ENCODE data around the gene WNT5A.

Gene WNT5A

GRCh38 chr3:55455915-55456314, 31.2 kb downstream of the WNT5A start:
- Mint-ChIP-seq H3K9me3 (no peaks in the 10 kb centered on the region), H3K4me1 (ENCODE audit: low read depth) (no peaks in the 10 kb centered on the region), H3K36me3 (ENCODE audit: low read depth) (no peaks in the 10 kb centered on the region), H3K27ac (no peak overlapping the region), H3K27me3 (peaks cover 3% of the 10 kb centered on the region), H3K4me3 (no peak overlapping the region)

GRCh38 chr3:55454611-55455010, 32.5 kb downstream of the WNT5A start:
- Mint-ChIP-seq H3K4me1 (ENCODE audit: low read depth) (no peaks in the 10 kb centered on the region), H3K9me3 (no peaks in the 10 kb centered on the region), H3K27ac (no peak overlapping the region), H3K4me3 (no peak overlapping the region), H3K36me3 (ENCODE audit: low read depth) (no peaks in the 10 kb centered on the region), H3K27me3 (peaks cover 4% of the 10 kb centered on the region)

GRCh38 chr3:55453886-55454496, 33.1 kb downstream of the WNT5A start:
- Mint-ChIP-seq H3K4me3 (no peak overlapping the region), H3K27me3 (peaks cover 7% of the 10 kb centered on the region), H3K9me3 (no peaks in the 10 kb centered on the region), H3K27ac (no peak overlapping the region), H3K36me3 (ENCODE audit: low read depth) (no peaks in the 10 kb centered on the region), H3K4me1 (ENCODE audit: low read depth) (no peaks in the 10 kb centered on the region)

- H3K36me3 Mint-ChIP-seq (ENCODE audit: low read depth): no peaks in the 10 kb centered on the region
- H3K4me3 Mint-ChIP-seq: no peak overlapping the region
- H3K27me3 Mint-ChIP-seq: peaks cover 7% of the 10 kb centered on the region
- no peaks in the 10 kb centered on the region for H3K4me1 Mint-ChIP-seq (ENCODE audit: low read depth)
- H3K9me3 Mint-ChIP-seq: no peaks in the 10 kb centered on the region
- no peak overlapping the region for H3K27ac Mint-ChIP-seq
Observed at GRCh38 chr3:55452886-55453285, 34.2 kb downstream of the WNT5A start.

- Mint-ChIP-seq H3K27ac (no peak overlapping the region), H3K27me3 (peaks cover 7% of the 10 kb centered on the region), H3K36me3 (ENCODE audit: low read depth) (no peaks in the 10 kb centered on the region), H3K9me3 (no peaks in the 10 kb centered on the region), H3K4me3 (no peak overlapping the region), H3K4me1 (ENCODE audit: low read depth) (no peaks in the 10 kb centered on the region)
Observed at GRCh38 chr3:55449527-55449926, 37.6 kb downstream of the WNT5A start.

- Mint-ChIP-seq H3K36me3 (ENCODE audit: low read depth) (no peaks in the 10 kb centered on the region), H3K27ac (no peak overlapping the region), H3K4me1 (ENCODE audit: low read depth) (no peaks in the 10 kb centered on the region), H3K27me3 (peaks cover 7% of the 10 kb centered on the region), H3K4me3 (no peak overlapping the region), H3K9me3 (no peaks in the 10 kb centered on the region)
Observed at GRCh38 chr3:55446850-55447249, 40.3 kb downstream of the WNT5A start.

- Mint-ChIP-seq H3K36me3 (ENCODE audit: low read depth) (no peaks in the 10 kb centered on the region), H3K9me3 (no peaks in the 10 kb centered on the region), H3K27me3 (peaks cover 3% of the 10 kb centered on the region), H3K4me3 (no peak overlapping the region), H3K27ac (no peak overlapping the region), H3K4me1 (ENCODE audit: low read depth) (no peaks in the 10 kb centered on the region)
Observed at GRCh38 chr3:55445551-55445950, 41.6 kb downstream of the WNT5A start.

GRCh38 chr3:55443346-55443745, 43.8 kb downstream of the WNT5A start:
- H3K9me3 Mint-ChIP-seq: no peaks in the 10 kb centered on the region
- no peak overlapping the region for H3K27ac Mint-ChIP-seq
- no peaks in the 10 kb centered on the region for H3K4me1 Mint-ChIP-seq (ENCODE audit: low read depth)
- H3K4me3 Mint-ChIP-seq: no peak overlapping the region
- H3K27me3 Mint-ChIP-seq: no peaks in the 10 kb centered on the region
- no peaks in the 10 kb centered on the region for H3K36me3 Mint-ChIP-seq (ENCODE audit: low read depth)

- no peaks in the 10 kb centered on the region for H3K4me1 Mint-ChIP-seq (ENCODE audit: low read depth)
- H3K4me3 Mint-ChIP-seq: no peak overlapping the region
- no peak overlapping the region for H3K27ac Mint-ChIP-seq
- H3K27me3 Mint-ChIP-seq: no peaks in the 10 kb centered on the region
- no peaks in the 10 kb centered on the region for H3K36me3 Mint-ChIP-seq (ENCODE audit: low read depth)
- no peaks in the 10 kb centered on the region for H3K9me3 Mint-ChIP-seq
Observed at GRCh38 chr3:55442861-55443260, 44.2 kb downstream of the WNT5A start.

GRCh38 chr3:55441499-55441898, 45.6 kb downstream of the WNT5A start:
- no peaks in the 10 kb centered on the region for H3K36me3 Mint-ChIP-seq (ENCODE audit: low read depth)
- H3K27ac Mint-ChIP-seq: no peak overlapping the region
- H3K27me3 Mint-ChIP-seq: no peaks in the 10 kb centered on the region
- H3K4me3 Mint-ChIP-seq: no peak overlapping the region
- H3K9me3 Mint-ChIP-seq: no peaks in the 10 kb centered on the region
- no peaks in the 10 kb centered on the region for H3K4me1 Mint-ChIP-seq (ENCODE audit: low read depth)

- H3K4me1 Mint-ChIP-seq (ENCODE audit: low read depth): no peaks in the 10 kb centered on the region
- H3K36me3 Mint-ChIP-seq (ENCODE audit: low read depth): no peaks in the 10 kb centered on the region
- no peaks in the 10 kb centered on the region for H3K9me3 Mint-ChIP-seq
- no peak overlapping the region for H3K4me3 Mint-ChIP-seq
- no peaks in the 10 kb centered on the region for H3K27me3 Mint-ChIP-seq
- H3K27ac Mint-ChIP-seq: no peak overlapping the region
Observed at GRCh38 chr3:55440104-55440708, 46.9 kb downstream of the WNT5A start.

GRCh38 chr3:55439657-55440056, 47.4 kb downstream of the WNT5A start:
- H3K27me3 Mint-ChIP-seq: no peaks in the 10 kb centered on the region
- no peaks in the 10 kb centered on the region for H3K9me3 Mint-ChIP-seq
- no peaks in the 10 kb centered on the region for H3K4me1 Mint-ChIP-seq (ENCODE audit: low read depth)
- no peaks in the 10 kb centered on the region for H3K36me3 Mint-ChIP-seq (ENCODE audit: low read depth)
- H3K4me3 Mint-ChIP-seq: no peak overlapping the region
- no peak overlapping the region for H3K27ac Mint-ChIP-seq

GRCh38 chr3:55436644-55437043, 50.5 kb downstream of the WNT5A start:
- Mint-ChIP-seq H3K4me3 (no peak overlapping the region), H3K36me3 (ENCODE audit: low read depth) (no peaks in the 10 kb centered on the region), H3K4me1 (ENCODE audit: low read depth) (no peaks in the 10 kb centered on the region), H3K27me3 (no peaks in the 10 kb centered on the region), H3K9me3 (no peaks in the 10 kb centered on the region), H3K27ac (no peak overlapping the region)

GRCh38 chr3:55435491-55435890, 51.6 kb downstream of the WNT5A start:
- Mint-ChIP-seq H3K9me3 (no peaks in the 10 kb centered on the region), H3K4me3 (no peak overlapping the region), H3K27me3 (no peaks in the 10 kb centered on the region), H3K4me1 (ENCODE audit: low read depth) (no peaks in the 10 kb centered on the region), H3K36me3 (ENCODE audit: low read depth) (no peaks in the 10 kb centered on the region), H3K27ac (no peak overlapping the region)

- H3K9me3 Mint-ChIP-seq: no peaks in the 10 kb centered on the region
- no peaks in the 10 kb centered on the region for H3K36me3 Mint-ChIP-seq (ENCODE audit: low read depth)
- no peak overlapping the region for H3K27ac Mint-ChIP-seq
- no peaks in the 10 kb centered on the region for H3K4me1 Mint-ChIP-seq (ENCODE audit: low read depth)
- no peaks in the 10 kb centered on the region for H3K27me3 Mint-ChIP-seq
- no peak overlapping the region for H3K4me3 Mint-ChIP-seq
Observed at GRCh38 chr3:55434789-55435188, 52.3 kb downstream of the WNT5A start.

GRCh38 chr3:55431041-55431440, 56.1 kb downstream of the WNT5A start:
- H3K27me3 Mint-ChIP-seq: no peaks in the 10 kb centered on the region
- no peaks in the 10 kb centered on the region for H3K9me3 Mint-ChIP-seq
- no peaks in the 10 kb centered on the region for H3K36me3 Mint-ChIP-seq (ENCODE audit: low read depth)
- no peak overlapping the region for H3K4me3 Mint-ChIP-seq
- no peaks in the 10 kb centered on the region for H3K4me1 Mint-ChIP-seq (ENCODE audit: low read depth)
- no peak overlapping the region for H3K27ac Mint-ChIP-seq
